Thoracic aorta (tissue), 2 donors: ENCODE measurements around the gene KCNB1. TPM values are rescaled to one million over a fixed set of nuclear protein-coding genes. Genes with fewer than 3 reads are reported as not detected.

Experiments used
- ATAC-seq: fragments of 150-250 bp; one replicate; pipeline ENCODE4 v1.8.0; 2017; ENCODE audit warnings: low read depth; ENCODE audit not compliant: insufficient number of reproducible peaks, low FRiP score
- DNase-seq: peaks from one replicate; pipeline ENCODE4 v3.0.0-alpha.2; 2020; ENCODE audit warnings: low spot score
- H3K27ac ChIP-seq, 2 donors: fragments of 200-600 bp; sonication (generic); 1 replicate in 1 of 2; 2 replicates in 1 of 2; pipeline ENCODE4 v1.5.1; 2016; ENCODE audit warnings: mild to moderate bottlenecking in 2 of 2, moderate library complexity in 2 of 2
- H3K27me3 ChIP-seq: fragments of 200-600 bp; sonication (generic); replicated peaks from 2 replicates; pipeline ENCODE4 v1.6.0; 2016; ENCODE audit warnings: mild to moderate bottlenecking; ENCODE audit not compliant: insufficient read depth
- H3K36me3 ChIP-seq: fragments of 200-600 bp; sonication (generic); one replicate; pipeline ENCODE4 v1.5.1; 2016
- H3K4me1 ChIP-seq, 2 donors: fragments of 200-600 bp; sonication (generic); 1 replicate in 1 of 2; 2 replicates in 1 of 2; pipeline versions ENCODE4 v1.5.1 to v1.6.0; 2016; ENCODE audit warnings: low read depth in 2 of 2, mild to moderate bottlenecking in 1 of 2; ENCODE audit not compliant: control insufficient read depth in 1 of 2
- H3K4me3 ChIP-seq: fragments of 200-600 bp; sonication (generic); 2 replicates; pipeline ENCODE4 v1.5.1; 2016; ENCODE audit warnings: mild to moderate bottlenecking
- H3K9me3 ChIP-seq: fragments of 200-600 bp; sonication (generic); 2 replicates; pipeline ENCODE4 v1.5.1; 2016
- total RNA-seq, 2 donors: library from RNA; depleted of rRNA; stranded (reverse); fragments of >200 nt; gene quantifications; one replicate each; pipeline versions ENCODE4 v1.1.0 to v1.2.3, GENCODE V29; 2016
- TF ChIP-seq, protein P1 (sequence below): fragments of 200-600 bp; sonication (generic); IDR thresholded peaks from one replicate; pipeline ENCODE4 v1.5.1; 2019; ENCODE audit warnings: antibody characterized with exemption

KCNB1 gene
- total RNA-seq, 2 donors from 2014 or later: 1.4 to 2.3 TPM

GRCh38 chr20:49489688-49490087 lies 7.2 kb upstream of the KCNB1 start:
- Histone ChIP-seq H3K36me3 (no peaks in the 10 kb centered on the region), H3K4me3 (no peak overlapping the region), H3K4me1 (peaks cover 0 to under 1% of the 10 kb centered on the region in 2 donors), H3K9me3 (no peaks in the 10 kb centered on the region), H3K27me3 (peaks cover 4% of the 10 kb centered on the region), H3K27ac (no peak overlapping the region)
- TF ChIP-seq, protein P1, sequence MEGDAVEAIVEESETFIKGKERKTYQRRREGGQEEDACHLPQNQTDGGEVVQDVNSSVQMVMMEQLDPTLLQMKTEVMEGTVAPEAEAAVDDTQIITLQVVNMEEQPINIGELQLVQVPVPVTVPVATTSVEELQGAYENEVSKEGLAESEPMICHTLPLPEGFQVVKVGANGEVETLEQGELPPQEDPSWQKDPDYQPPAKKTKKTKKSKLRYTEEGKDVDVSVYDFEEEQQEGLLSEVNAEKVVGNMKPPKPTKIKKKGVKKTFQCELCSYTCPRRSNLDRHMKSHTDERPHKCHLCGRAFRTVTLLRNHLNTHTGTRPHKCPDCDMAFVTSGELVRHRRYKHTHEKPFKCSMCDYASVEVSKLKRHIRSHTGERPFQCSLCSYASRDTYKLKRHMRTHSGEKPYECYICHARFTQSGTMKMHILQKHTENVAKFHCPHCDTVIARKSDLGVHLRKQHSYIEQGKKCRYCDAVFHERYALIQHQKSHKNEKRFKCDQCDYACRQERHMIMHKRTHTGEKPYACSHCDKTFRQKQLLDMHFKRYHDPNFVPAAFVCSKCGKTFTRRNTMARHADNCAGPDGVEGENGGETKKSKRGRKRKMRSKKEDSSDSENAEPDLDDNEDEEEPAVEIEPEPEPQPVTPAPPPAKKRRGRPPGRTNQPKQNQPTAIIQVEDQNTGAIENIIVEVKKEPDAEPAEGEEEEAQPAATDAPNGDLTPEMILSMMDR: no peak
- ATAC-seq: no peak
- DNase-seq: no peak

- Histone ChIP-seq H3K4me3 (no peak overlapping the region), H3K27me3 (peaks cover 4% of the 10 kb centered on the region), H3K4me1 (peaks cover 16% of the 10 kb centered on the region in 2 donors), H3K36me3 (no peaks in the 10 kb centered on the region), H3K27ac (no peak overlapping the region), H3K9me3 (no peaks in the 10 kb centered on the region)
- DNase-seq (no peak), ATAC-seq (no peak)
- TF ChIP-seq, protein P1: no peak
Measured at GRCh38 chr20:49486064-49486463, 3.6 kb upstream of the KCNB1 start.

GRCh38 chr20:49485563-49485962 lies 3.1 kb upstream of the KCNB1 start:
- peaks cover 4% of the 10 kb centered on the region for H3K27me3 ChIP-seq
- peaks cover 16% of the 10 kb centered on the region in 2 donors for H3K4me1 ChIP-seq
- no peak for ATAC-seq
- no peaks in the 10 kb centered on the region for H3K36me3 ChIP-seq
- no peak overlapping the region for H3K27ac ChIP-seq
- no peaks in the 10 kb centered on the region for H3K9me3 ChIP-seq
- DNase-seq: no peak
- TF ChIP-seq, protein P1: no peak
- H3K4me3 ChIP-seq: no peak overlapping the region

DNA sequence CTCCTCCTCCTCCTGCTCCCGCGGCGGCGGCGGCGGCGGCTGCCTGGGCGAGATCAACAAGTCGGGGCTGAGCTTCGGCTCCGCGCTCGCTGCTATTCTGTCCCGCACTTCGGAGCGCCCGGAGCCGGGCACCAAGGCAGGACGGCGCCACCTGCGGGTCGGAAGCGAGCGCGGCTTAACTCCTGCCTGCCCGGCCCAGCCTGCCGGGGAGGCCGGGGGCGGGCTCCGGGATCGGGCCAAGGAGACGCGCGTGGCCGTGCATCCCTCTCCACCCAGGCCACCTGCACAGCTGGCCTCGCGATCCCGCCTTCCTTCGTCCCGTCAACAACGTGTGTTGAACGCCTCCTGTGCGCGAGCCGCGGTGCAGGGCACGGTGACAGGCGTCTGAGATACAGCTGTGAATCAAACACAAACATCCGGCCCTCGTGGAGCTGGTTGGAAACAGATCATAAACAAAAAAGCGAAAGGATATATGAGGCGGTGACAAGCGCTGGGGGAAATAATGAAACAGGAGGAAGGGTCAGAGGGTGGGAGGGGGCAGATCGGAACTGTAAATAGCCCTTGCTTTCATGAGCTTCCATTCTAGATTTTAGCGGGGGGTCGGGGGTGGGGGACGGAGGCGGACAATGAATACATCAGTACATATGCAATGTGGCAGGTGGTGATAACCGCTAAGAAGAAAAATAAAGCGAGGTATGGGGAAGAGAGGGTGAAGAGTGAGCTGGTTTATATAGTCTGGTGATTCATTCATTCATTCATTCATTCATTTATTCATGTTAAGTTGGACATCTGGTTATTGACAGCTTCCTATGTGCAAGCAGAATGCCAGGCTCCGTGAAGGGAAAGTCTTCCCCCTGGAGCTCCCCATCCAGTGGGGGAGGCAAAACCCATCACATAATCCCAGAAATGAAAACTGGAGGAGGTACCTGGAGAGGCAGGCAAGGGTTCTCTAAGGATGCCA lies 2.0 kb upstream of the KCNB1 start:
- H3K9me3 ChIP-seq: no peaks in the 10 kb centered on the region
- H3K4me1 ChIP-seq: peaks cover 16% of the 10 kb centered on the region in 2 donors
- H3K27ac ChIP-seq: no peak overlapping the region
- no peaks in the 10 kb centered on the region for H3K36me3 ChIP-seq
- peak; percentile 40 for DNase-seq
- ATAC-seq: no peak
- H3K4me3 ChIP-seq: peak overlapping the region; percentile 75
- TF ChIP-seq, protein P1: peak; percentile 76
- H3K27me3 ChIP-seq: peaks cover 4% of the 10 kb centered on the region

GRCh38 chr20:49483696-49484123 lies 1.2 kb upstream of the KCNB1 start:
- Histone ChIP-seq H3K27me3 (peaks cover 4% of the 10 kb centered on the region), H3K4me3 (peak overlapping the region; percentile 68), H3K27ac (no peak overlapping the region), H3K36me3 (no peaks in the 10 kb centered on the region), H3K9me3 (no peaks in the 10 kb centered on the region), H3K4me1 (peaks cover 16% of the 10 kb centered on the region in 2 donors)
- ATAC-seq (no peak), DNase-seq (no peak)
- TF ChIP-seq, protein P1: no peak
